HG03520 (cell line): ENCODE measurements around the gene ZDHHC8.

Experiments
- ATAC-seq: cut with Tn5 transposase; IDR thresholded peaks from one replicate; pipeline ENCODE4 v1.9.1; 2021; ENCODE audit warnings: mild to moderate bottlenecking, moderate library complexity; ENCODE audit not compliant: unreplicated experiment

The ZDHHC8 gene

GRCh38 chr22:20177217-20177911 lies 45.8 kb downstream of the ZDHHC8 start:
- no peak for ATAC-seq

- no peak for ATAC-seq
These were observed 46.7 kb downstream of the ZDHHC8 start for GRCh38 chr22:20178075-20178914.

GRCh38 chr22:20178915-20179227 lies 47.3 kb downstream of the ZDHHC8 start:
- no peak for ATAC-seq

- ATAC-seq = no peak
These were observed 48.0 kb downstream of the ZDHHC8 start for GRCh38 chr22:20179455-20180244.

GRCh38 chr22:20180245-20180630 lies 48.6 kb downstream of the ZDHHC8 start:
- no peak for ATAC-seq

GRCh38 chr22:20180640-20181039 lies 49.0 kb downstream of the ZDHHC8 start:
- ATAC-seq = no peak

GRCh38 chr22:20181194-20181883 lies 49.7 kb downstream of the ZDHHC8 start:
- no peak for ATAC-seq

- no peak for ATAC-seq
These were observed 50.3 kb downstream of the ZDHHC8 start for GRCh38 chr22:20181884-20182236.

- ATAC-seq = no peak
These were observed 50.8 kb downstream of the ZDHHC8 start for GRCh38 chr22:20182365-20182764.

GRCh38 chr22:20183101-20183500 lies 51.5 kb downstream of the ZDHHC8 start:
- ATAC-seq = no peak

GRCh38 chr22:20183823-20184222 lies 52.2 kb downstream of the ZDHHC8 start:
- no peak for ATAC-seq

- no peak for ATAC-seq
These were observed 53.0 kb downstream of the ZDHHC8 start for GRCh38 chr22:20184501-20185165.

GRCh38 chr22:20185750-20186149 lies 54.1 kb downstream of the ZDHHC8 start:
- no peak for ATAC-seq

- ATAC-seq = no peak
These were observed 54.7 kb downstream of the ZDHHC8 start for GRCh38 chr22:20186183-20186870.

- no peak for ATAC-seq
These were observed 55.4 kb downstream of the ZDHHC8 start for GRCh38 chr22:20186871-20187546.

GRCh38 chr22:20187777-20188566 lies 56.4 kb downstream of the ZDHHC8 start:
- no peak for ATAC-seq

- ATAC-seq = no peak
These were observed 56.9 kb downstream of the ZDHHC8 start for GRCh38 chr22:20188567-20188877.

- ATAC-seq = no peak
These were observed 59.5 kb downstream of the ZDHHC8 start for GRCh38 chr22:20191000-20191515.

- no peak for ATAC-seq
These were observed 60.2 kb downstream of the ZDHHC8 start for GRCh38 chr22:20191803-20192202.
